Measurements from ENCODE around the gene TGFBI.

Gene TGFBI

DNA sequence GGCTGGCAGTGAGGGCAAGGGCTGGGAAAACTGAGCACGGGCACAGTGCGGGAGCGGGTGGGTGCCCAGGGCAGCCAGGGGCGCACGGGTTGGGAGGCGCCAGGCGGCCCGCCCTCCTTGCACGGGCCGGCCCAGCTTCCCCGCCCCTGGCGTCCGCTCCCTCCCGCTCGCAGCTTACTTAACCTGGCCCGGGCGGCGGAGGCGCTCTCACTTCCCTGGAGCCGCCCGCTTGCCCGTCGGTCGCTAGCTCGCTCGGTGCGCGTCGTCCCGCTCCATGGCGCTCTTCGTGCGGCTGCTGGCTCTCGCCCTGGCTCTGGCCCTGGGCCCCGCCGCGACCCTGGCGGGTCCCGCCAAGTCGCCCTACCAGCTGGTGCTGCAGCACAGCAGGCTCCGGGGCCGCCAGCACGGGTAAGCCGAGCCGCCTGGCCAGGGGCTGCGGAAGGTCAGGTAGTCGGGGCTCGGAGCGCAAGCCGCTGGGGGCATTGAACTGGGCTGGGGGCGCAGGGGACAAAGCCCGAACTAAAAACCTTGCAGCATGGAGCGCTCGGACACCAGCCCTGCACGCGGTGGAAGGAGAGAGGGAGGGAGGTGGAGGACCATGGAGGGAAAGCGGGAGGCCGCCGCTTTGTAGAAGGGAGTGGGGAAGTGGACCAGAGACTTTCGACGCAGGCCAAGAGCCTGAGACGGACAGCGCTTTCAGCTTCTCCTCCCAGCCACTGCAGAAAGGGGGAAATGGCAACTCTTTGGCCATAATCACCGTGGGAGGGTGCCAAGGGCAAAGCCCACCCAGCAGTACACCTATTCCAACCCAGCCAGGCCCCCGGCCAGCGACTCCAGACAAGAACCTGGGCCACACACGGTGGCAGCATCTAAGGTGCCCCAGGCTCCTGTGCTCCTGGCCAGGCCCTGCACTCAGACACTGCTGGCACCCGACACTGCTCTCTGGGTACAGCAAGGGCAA is at the start of gene TGFBI:
TSS of gene TGFBI (plus strand) at position 207 of the 961 bp plus-strand sequence. CDS start at position 275, 68 bp downstream.
- DNase-seq, result no peak

DNA sequence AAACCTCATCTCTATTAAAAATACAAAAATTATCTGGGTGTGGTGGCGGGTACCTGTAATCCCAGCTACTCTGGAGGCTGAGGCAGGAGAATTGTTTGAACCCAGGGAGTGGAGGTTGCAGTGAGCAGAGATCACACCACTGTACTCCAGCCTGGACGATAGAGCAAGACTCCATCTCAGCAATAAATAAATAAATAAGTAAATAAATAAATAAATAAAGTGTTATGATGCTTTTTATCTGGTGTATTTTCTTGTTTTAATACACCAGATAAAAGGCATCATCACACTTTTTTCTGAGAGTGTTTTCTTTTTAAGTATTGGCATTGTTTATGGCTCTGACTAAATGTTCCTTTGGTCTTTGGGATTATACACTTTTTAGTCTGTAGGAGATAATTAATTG is 49.8 kb upstream of the TGFBI start:
- DNase-seq, result no peak

DNA sequence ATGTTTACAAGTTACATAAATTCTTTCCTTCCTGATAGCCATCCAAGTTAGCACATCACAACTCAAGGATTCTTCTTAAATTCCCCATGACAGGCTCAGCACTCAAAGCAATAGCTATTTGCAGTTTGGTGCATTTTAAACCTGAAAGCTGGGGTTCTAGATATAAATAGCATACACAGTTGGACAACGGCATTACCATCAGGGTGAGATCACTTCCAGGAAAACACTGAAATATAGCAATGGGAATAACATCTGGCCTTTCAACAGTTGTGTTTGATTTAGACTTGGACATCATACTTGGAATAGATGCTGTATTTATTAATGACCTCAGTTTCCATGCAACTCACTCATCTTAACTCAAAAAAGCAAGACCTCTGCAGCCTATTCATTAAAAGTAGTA is 49.3 kb upstream of the TGFBI start:
- no peak for DNase-seq

DNA sequence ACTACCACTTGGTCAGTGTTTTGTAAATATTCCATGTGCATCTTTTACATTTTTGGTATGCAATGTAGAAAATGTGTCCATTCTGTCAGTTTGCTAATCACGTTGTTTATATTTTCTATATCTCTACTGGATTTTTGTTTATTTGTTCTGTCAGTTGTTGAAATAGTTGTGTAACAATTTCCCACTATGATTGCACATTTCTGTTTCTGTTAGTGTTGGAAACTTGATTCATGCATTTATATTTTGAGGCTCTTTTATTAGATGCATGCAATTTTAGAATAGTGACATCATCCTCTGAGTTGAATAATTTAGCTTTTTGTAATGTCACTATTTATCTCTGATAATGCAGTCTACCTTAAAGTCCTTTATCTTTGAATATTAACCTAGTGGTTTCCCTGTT is 48.2 kb upstream of the TGFBI start:
- no peak for DNase-seq

DNA sequence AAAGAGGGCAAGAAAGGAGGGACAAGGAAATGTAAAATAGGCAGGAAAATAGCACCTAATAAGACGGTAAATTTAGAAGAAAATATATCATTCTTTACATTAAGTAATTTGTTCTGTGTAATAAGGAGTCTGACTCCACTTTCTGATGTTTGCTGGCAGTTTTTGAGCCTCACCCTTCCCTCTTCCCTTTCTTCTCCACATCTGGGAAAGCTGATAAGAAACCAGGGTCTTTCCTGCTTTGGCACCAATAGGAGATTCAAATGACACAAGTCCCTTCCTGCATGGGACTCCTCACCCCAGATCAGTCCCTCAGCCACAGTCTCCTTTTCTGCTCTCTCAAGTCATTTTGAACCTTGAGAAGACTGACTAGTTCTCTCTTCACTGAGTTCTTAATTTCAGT is 42.8 kb upstream of the TGFBI start:
- no peak for DNase-seq

DNA sequence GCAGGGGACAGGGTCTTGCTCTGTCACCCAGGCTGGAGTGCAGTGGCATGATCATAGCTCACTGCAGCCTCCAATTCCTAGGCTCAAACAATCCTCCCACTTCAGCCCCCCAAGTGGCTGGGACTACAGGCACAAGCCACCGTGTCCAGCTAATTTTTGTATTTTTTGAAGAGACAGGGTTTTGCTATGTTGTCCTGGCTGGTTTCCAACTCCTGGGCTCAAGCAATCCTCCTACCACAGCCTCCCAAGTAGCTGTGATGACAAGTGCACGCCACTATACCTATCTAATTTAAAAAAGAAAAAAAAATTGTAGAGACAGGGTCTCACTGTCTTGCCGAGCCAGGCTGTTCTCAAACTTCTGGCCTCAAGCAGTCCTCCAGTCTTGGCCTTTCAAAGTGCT is 42.4 kb upstream of the TGFBI start:
- DNase-seq, result no peak

DNA sequence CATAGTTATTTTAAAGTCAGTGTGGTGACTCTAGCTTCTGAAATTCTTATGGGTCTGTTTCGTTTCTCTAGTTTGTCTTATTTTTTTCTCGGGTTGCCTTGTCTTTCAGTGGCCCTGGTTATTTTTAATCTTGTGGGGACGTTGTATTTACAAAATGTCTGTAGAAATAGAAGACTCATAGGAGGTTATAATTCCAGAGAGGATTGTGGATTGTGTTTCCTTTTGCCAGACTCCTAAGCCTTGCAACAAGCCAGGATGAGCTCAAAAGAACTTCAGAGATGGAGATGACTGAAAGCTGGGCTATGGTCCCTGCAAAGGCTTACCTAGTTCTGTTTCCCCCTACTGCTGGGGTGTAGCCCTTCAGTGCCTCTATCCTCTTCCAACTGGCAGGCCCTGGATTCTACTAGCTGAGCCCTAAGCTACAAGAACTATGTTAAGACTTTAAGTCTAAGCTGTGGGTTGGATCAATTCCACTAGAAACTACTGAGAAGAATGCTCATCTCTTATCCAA is 41.8 kb upstream of the TGFBI start:
- DNase-seq, result no peak

DNA sequence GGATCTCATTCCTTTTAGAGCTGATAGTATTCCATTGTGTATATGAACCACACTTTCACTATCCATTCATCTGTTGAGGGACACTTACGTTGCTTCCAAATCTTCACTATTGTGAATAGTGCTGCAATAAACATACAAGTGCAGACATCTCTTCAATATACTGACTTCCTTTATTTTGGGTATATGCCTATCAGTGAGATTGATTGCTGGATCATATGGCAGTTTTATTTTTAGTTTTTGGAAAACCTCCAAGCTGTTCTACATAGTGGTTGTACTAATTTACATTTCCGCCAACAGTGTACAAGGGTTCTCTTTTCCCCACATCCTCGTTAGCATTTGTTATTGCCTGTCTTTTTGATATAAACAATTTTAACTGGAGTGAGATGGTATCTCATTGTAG is 40.2 kb upstream of the TGFBI start:
- DNase-seq, result no peak

DNA sequence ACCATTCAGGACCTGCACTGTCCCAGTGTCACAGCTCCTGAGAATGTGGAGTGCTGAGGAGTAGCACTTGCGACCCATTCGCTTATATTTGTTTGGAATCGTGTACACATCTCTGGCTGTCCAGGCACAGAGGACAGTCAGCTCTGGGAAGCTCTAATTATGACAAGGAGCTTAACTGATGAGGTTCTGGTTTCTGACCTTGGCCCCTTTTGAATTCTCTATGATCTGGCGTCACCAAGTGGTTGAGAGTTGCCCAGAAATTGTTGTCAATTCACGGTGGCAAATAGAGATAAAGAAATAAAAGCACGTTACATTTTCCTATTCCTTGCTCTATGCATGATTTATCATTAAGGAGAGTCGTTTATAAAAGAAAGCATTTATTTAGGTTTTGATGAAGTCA is 39.1 kb upstream of the TGFBI start:
- no peak for DNase-seq

DNA sequence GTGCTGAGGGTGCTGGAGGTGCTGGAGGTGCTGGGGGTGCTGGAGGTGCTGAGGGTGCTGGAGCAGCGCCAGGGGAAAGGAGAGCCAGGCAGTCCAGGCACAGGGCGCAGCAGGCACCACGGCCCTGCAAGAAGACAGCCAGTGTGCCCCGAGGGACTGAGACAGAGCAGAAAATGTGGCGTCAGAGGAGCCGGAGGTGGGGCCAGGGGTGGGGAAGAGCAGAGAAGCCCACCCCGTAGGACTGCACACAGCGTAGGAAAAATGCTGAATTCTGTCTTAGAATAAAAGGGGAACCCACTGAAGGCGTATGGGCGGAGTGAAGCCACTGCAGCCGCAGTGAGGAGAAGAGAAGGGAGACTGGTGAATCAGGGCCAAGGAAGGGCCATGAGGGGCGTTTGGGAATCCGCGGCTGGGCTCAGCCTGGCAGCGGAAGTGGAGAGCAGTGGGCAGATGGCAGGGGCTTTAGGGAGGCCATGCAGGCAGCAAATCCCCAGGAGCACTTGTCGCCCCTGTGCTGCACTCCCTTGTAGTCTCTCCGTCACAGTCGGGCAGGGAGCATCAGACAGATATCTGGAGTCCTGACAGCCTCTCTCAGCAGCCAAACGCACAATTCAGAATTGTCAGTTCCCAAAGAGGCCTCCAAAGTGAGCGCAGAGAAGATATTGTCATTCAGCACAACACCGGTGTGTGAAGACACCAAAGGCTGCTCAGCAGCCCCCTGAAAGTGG is 38.1 kb upstream of the TGFBI start:
- DNase-seq, result no peak

DNA sequence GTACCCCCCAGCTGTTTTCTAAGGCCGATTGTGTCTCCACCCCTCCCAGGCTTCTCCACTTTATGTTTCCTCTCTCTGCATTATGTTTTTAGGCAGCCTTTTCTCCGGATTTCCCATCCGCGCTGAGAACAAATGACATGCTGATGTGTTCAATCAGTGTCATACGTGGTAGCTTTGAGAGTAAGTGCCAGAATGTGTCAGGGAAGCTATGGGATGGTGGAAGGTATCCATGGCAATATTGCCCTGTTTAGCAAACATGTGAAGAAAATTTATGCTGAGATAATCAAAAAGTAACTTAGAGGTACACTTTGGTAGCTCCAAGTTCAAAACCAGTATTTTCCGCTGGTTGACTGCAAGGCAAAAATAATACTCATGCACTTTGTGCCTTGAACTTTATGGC is 37.4 kb upstream of the TGFBI start:
- no peak for DNase-seq

DNA sequence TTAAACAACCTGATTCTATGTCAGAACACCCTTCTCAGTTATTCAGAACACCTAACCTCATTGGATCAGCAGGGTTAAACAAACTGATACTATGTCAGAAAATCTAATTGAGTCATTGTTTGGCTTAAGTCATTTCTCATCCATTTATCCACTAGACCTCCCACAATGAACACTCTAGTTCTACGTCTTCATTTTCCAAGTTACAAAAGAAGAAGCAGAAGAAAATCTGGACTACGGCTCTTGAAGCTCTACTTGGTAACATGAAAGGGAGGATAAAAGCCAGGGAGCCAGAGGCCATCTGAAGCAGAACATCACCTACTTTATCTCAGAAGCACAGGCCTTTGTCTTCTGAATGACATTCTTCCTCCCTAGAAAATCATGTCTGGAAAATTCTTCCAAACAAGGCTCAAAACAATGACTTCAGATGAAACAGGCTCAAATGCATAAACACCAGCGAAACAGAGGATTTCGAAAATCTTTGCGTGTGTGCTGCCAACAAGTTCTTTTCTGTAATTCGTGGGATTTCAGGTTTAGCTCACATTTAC is 35.4 kb upstream of the TGFBI start:
- DNase-seq, result no peak

DNA sequence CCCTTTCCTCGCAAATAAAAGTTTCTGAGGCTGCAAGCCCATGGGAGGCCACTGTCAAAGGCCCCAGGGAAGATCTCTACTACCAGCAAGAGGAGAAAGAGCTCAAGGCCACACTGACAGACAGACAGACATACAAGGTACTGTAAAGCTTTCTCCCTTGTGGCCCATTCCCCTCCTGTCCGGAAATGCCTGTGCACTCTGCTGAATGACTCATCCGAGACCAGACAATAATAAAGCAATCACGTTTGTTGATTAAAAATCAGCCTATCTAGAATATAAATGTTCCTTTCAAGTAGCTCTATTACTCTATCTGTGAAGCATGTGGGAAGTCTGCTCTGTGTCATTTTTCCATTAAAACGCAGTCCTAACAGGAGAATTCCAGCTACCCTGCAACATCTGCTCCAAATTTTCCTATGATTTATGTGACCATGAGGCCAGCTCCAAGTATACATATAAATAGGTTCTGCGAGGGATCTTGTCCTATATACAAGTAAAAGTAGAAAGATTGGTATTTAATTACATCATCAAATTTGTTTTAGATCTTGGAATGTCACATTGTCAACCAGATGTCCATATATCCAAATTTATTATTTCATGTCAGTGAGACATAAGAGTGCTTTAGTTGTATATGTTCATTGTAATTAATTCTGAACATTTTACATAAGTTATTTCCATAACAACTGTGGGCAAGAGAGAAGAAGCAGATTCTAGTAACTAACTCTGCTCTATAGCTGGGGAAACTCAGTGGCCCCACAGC is 34.7 kb upstream of the TGFBI start:
- no peak for DNase-seq

DNA sequence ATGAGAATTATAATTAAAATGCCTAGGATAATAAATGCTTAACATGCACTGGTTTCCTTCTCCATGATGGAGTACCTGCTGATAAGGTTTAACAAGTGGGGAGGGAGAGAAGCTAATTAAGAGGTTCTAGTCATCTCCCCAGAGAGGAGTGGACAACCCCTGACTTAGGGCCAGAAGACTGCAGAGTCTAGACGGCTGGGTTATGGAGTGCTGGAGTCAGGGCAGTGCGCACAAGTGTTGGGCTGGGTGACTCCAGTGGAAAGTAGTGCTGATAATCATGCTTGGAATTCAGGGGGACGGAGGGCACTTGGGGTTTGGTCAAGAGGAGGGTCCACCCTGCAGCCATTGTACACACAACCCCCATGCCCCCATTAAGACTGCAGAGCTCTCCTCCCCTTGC is 32.8 kb upstream of the TGFBI start:
- DNase-seq, result no peak

DNA sequence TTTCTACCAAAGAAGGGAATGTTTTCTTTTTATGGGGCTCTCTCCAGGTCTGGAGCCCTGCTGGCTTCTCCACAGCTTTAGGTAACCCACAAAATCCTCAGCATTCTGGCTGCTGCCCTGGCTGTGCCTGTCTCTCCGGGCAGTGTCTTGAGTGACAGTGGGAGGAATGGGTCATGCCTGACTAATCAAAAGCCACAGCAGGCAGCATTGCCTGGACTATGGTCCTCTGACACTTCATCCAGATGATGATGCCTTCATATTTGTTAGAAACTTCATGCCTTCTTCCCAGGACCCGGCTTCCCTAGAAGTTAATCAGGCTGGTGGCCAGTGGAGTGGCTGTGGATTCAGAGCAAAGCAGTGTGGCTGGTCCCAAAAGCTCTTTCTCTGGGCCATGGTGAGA is 32.2 kb upstream of the TGFBI start:
- no peak for DNase-seq

DNA sequence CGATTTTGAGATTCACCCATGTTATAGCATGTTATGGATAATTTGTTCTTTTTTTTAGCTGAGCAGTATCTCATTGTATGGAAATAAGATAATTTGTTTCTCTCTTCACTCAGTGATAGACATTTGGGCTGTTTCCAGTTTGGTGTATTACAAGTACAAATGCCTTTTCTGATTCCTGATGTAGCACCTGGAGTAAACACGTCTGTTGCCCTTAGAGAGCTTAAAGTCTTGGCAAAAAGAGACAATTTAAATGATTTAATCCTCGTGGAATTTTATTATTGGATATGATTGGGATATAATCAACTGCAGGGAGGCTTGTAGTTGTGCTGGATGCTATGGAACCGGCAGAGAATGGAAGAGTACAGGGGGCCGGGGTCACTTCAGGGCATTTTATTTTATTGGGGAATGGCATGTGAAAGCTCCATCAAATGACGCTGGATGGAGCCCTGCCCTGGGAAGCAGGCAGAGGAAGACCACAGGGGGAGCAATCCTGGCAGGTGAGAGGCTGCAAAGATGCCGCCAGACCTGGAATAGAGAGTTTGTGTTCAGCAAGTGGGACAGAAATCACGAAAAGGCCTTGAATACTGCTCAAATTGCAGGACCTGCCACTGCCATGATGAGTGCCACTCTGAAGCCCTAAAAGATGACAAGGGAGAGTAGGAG is 31.0 kb upstream of the TGFBI start:
- no peak for DNase-seq

DNA sequence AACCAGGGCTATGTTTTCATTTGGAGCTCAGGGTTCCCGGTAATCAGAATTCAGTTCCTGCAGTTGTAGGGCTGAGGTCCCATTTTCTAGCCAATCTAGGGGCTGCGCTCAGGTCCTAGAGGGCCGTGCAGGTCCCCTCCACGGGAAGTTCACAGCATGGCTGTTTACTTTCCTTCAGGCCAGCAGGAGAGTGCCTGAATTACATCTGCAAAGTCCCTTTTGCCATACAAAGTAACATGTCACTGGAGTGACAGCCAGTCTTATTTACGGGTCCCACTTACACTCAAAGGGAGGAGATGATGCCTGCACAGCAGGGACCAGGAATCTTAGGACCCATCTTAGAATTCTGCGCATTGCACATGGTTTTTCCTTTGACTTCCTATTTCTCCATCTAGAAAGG is 29.9 kb upstream of the TGFBI start:
- DNase-seq, result no peak

DNA sequence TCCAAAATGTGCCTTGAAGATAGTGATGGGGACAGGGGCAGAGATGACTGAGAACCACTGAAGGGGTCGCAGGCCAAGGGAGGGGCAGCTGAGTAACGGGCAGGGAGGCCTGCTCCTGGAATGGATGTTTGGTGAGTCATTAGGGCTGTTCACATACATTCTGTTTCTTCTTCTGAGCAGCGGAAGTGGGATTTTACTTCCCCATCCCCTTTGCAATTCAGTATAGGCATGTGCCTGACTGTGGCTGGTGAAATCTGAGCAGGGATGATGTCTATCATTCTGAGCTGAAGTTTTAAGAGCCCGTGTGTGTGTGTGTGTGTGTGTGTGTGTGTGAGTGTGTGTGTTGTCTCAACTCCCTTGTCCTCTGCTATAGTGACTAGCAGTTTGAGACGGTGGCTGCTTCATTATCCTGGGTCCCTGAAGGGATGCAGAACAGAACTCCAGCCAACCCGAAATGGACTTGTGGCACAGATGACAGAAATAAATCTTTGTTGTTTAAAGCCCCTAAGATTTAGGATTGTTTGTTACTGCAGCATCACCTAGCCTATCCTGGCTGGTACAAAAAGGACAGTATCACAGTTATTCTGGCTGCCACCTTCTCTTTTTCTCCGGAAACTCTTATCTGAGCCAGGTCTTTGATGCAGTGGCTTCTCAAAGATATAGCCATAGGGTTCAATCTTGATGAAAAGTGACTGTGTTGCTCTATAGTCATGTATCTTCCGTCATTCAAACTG is 29.2 kb upstream of the TGFBI start:
- no peak for DNase-seq

DNA sequence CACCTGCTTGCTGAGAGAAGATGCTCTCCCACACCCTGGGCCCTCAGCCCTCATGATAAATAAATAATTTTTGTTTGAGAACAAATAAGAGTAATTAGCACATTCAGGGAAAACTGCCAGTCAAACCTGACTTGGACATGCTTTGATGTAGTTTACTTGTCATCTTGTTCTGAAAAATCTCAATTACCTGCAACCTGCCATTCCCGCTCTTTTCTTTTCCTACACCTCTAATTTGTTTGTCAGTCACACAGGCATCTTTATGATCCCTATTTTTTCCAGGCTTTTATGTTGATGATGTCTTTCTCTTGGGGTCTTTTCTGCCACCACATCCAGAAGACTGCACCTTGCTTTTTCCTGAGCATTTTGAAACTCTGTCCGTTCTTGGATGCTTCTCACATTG is 28.6 kb upstream of the TGFBI start:
- DNase-seq, result no peak

DNA sequence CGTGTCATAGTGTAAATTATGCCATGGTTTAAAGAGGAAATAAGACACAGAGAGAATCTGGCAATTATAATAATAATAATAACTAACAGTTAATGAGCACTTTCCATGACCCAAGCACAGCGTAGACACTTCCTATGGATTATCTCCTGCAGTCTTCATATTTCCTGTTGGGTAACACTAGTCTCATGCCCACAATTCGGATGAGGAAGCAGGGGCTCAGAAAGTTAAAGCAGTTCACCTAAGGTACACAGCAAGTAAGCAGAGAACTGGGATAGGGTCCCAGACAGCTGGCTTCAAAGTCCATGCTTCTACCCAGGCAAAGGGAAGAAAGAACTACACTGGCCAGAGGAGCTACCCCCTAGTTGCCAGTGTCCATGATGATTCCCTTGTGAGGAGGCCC is 27.9 kb upstream of the TGFBI start:
- no peak for DNase-seq

DNA sequence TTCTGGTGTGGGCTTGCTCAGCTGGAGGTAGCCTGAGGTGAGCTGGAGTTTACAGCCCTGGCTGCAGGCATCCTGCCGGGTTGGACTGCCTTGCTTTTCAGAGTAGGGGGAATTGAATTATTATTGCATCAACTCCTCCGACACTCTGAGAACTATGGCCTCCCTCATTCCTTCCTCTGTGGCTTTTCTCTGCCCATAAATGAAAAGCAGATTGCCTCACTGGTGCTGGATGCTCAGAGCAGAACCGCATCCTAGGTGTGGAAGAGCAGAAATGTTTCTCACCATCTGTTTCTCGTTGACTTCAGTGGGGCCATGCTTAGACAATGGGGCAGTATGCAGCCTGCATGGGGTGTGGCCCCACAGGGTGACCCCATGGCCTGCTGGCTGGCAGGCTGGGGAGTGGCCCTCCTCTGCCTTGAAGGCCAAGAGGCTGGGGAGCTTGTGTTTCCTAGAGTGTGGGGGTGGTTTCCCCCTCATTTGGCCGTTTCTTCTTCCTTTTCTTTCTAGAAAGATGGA is 27.3 kb upstream of the TGFBI start:
- DNase-seq, result no peak

All from activated CD4-positive, alpha-beta T cell treated with anti-CD3 and anti-CD28 coated beads for 4 hours (primary cell).